ENCODE data around the gene SENP1.
A peak's percentile ranks its signal among the peaks of the same experiment; 100 is the strongest.
"Not testable (repeated sequence)": the region's sequence is repeated elsewhere in the genome, so short reads cannot be mapped to it uniquely, and the experiment has no call there.

Gene SENP1

DNA sequence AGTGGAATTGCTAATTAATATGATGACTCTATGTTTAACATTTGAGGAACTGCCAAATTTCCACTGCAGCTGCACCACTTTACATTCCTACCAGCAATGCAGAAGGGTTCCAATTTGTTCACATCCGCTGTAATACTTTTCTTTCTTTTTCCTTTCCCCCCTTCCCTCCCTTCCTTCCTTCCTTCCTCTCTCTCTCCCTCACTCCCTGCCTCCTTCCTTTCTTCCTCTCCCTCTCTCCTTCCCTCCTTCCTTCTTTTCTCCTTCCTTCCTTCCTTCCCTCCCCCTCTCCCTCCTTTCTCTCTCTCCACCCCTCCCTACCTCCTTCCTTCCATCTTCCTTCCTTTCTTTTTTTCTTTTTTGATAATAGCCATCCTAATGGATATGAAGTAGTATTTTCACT, 10.1 kb upstream of the SENP1 start:
- no peak for DNase-seq (ENCODE audit: low read depth)

DNA sequence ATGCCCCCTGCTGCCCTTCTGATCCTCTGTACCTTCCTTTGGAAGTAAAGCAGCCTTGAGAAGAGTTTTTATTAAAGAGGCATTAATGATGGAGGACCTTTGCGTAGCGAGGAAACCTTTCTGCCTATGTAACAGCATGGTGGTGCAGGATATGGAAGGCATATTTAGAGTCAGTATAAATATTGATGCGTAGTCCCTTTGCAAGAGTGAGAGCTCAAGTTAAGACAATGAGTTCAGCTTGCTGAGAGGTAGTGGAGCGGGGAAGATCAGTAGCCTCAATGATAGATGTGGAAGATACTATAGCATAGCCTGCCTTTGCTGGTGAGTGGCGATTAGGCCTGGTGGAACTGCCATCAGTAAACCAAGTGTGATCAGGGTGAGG, 5.4 kb upstream of the SENP1 start:
- not testable (repeated sequence) for H3K4me3 ChIP-seq (ENCODE audit: control insufficient read depth, low read depth, low read length); DNase-seq (ENCODE audit: low read depth)

More for the DNA sequence above, 10.1 kb upstream of the SENP1 start:
- H3K4me3 ChIP-seq (ENCODE audit: control insufficient read depth, low read depth, low read length), result no peak overlapping the region
- TF ChIP-seq, protein P1, sequence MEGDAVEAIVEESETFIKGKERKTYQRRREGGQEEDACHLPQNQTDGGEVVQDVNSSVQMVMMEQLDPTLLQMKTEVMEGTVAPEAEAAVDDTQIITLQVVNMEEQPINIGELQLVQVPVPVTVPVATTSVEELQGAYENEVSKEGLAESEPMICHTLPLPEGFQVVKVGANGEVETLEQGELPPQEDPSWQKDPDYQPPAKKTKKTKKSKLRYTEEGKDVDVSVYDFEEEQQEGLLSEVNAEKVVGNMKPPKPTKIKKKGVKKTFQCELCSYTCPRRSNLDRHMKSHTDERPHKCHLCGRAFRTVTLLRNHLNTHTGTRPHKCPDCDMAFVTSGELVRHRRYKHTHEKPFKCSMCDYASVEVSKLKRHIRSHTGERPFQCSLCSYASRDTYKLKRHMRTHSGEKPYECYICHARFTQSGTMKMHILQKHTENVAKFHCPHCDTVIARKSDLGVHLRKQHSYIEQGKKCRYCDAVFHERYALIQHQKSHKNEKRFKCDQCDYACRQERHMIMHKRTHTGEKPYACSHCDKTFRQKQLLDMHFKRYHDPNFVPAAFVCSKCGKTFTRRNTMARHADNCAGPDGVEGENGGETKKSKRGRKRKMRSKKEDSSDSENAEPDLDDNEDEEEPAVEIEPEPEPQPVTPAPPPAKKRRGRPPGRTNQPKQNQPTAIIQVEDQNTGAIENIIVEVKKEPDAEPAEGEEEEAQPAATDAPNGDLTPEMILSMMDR (conservative IDR thresholded peaks at IDR 0.05; ENCODE audit: control insufficient read depth, insufficient read depth, low read depth, low read length), result no peak

DNA sequence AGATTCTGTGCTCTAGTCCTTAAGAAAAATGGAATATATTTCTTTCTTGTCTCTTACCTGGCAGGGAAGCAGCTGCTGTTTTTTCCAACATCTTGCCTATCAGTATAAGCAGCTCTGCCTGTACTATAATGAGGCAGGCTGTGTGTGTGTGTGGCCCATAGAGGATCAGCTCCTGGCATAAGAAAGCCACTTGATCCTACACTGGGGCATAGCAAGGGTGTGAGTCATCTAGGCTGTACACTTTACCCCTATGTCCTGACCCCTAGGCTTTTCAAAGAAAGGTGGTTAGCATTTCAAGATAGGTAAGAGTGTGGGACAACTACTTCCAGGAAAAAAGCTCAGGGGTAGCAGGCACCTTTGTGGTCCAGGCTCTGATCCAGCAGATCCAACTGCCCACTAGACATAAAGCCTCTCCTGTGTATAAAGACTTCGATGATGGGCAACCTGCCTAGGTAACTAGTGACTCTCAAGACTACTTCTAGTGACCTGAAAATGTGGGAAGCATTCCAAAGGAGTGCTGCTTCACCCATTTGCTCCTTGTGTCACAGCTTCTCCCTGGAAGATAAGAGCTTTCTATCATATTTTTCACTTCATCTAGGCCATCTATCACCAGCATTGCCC, 4.9 kb upstream of the SENP1 start:
- no peak overlapping the region for H3K4me3 ChIP-seq (ENCODE audit: control insufficient read depth, low read depth, low read length)
- TF ChIP-seq, protein P1 (conservative IDR thresholded peaks at IDR 0.05; ENCODE audit: control insufficient read depth, insufficient read depth, low read depth, low read length), result no peak
- DNase-seq (ENCODE audit: low read depth), result no peak

DNA sequence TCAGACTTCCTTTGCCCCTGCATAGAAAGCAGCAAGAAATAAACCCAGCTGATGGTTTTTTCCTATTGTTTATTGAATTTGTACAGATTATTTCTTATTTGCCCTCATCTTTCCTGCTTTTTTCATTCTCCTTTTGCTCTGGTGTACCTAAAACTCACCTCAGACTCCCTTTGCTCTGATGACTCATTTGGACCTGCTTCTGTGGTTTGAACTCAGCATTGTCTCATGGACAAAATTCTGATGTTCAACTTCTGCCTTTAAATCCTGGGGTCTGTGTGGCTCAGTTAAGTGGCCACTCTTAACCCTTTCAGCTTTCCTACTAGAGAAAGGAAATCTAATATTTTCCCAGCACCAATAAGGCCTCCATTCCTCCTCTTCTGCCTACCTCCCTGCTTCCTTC, 3.5 kb upstream of the SENP1 start:
- TF ChIP-seq, protein P1 (conservative IDR thresholded peaks at IDR 0.05; ENCODE audit: control insufficient read depth, insufficient read depth, low read depth, low read length), result no peak
- no peak for DNase-seq (ENCODE audit: low read depth)
- H3K4me3 ChIP-seq (ENCODE audit: control insufficient read depth, low read depth, low read length), result no peak overlapping the region

DNA sequence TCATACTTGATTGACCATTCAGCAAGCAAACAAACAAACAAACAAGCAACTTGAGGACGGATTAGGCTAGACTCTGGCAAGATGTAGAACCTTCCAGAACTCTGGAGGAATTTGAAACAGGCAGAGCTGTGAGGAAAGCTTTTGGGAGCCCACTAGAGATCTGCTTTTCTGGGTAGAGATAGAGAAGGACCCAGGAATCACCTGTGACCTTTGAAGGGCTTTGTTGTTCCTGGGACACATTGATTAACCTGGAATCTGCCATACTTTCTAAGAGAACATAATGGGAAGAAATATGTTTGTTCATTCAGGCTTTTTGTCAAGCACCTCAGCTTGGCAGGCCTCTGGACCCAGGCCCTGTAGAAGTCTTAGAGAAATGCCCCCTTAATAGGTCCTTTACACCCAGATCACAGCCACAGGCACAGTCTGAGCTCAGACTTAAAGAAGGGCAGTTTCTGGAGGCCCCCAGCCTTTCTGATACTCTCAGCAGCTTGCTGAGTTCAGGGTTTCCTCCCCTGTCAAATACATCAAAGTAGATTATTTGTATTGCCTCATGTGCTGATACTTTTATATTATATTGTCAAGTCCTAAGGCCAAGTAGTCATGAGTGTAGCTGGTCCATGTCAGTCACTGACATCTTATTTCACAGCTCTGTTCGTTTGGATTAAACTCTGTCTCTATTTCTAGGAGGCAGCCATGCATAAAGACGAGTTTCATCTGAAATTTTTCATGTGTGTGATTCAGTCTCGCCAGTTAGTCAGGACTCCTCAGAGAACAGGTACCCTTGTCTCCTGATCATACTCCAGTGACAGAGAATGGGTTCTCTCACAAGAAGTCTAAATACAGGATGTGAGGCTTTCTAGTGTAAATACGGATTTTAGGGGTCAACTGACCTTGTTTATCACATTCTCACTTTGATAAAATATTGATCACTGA, 1.1 kb upstream of the SENP1 start:
- no peak for DNase-seq (ENCODE audit: low read depth)

DNA sequence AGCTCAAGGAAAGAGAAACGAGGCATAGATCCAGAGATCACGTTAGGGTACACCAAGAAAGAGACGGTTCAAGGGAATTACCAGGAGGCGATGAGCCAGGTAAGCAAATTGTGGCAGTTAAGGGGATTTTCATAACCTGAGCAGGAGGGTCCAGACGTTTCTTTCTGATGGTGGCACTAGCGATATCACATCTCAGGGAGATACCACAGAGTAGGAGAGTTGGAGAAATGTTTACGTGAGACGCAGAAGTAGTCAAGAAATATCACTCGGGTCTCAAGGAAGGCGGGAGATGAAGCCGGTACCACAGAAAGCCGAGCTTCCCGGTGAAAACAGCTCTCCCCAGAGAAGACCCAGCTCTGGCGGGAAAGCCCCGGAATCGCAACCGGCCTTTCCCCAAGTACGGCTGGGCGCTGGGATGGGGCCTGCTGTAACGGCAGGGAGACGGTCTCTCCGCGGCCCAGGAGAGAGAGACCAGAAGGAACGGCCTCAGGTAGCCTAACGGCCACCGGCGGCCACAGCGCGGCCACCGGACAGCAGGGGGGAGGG, 485 bp downstream of the SENP1 start:
- TF ChIP-seq, protein P1 (conservative IDR thresholded peaks at IDR 0.05; ENCODE audit: control insufficient read depth, insufficient read depth, low read depth, low read length), result no peak
- DNase-seq (ENCODE audit: low read depth), result no peak
- peak overlapping the region; percentile 91 for H3K4me3 ChIP-seq (ENCODE audit: control insufficient read depth, low read depth, low read length)

More for the DNA sequence above, 1.1 kb upstream of the SENP1 start:
- H3K4me3 ChIP-seq (ENCODE audit: control insufficient read depth, low read depth, low read length), result peak overlapping the region; percentile 91
- TF ChIP-seq, protein P1 (conservative IDR thresholded peaks at IDR 0.05; ENCODE audit: control insufficient read depth, insufficient read depth, low read depth, low read length), result no peak

DNA sequence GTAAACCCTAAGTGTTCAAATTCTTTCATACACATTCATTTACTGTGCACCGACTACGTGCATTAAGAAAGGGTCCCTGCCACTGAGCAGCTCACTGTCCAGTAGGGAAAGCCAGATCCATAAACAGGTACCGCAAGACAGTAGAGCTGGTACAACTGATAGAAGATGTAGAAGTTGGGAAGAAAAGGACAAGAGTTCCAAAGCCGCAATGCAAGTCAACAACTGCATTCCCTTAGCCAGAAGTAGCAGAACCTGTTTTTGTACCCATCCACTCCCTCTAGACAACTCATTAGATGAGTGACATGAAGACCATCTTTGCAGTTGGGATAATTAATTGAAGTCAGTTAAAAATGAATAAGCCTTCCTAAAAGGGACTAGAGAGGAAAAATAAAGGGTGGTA, 1.3 kb downstream of the SENP1 start:
- DNase-seq (ENCODE audit: low read depth), result no peak
- TF ChIP-seq, protein P1 (conservative IDR thresholded peaks at IDR 0.05; ENCODE audit: control insufficient read depth, insufficient read depth, low read depth, low read length), result no peak
- peak overlapping the region; percentile 91 for H3K4me3 ChIP-seq (ENCODE audit: control insufficient read depth, low read depth, low read length)

Measured in fibroblast of mammary gland (primary cell).